Measurements from ENCODE around the gene TMBIM4. TPM values are rescaled to one million over a fixed set of nuclear protein-coding genes. Genes with fewer than 3 reads are reported as not detected.

The TMBIM4 gene
- total RNA-seq, 1 experiment from 2014 or later, result 51.1 TPM

- TF ChIP-seq ZFX (IDR thresholded peaks at IDR 0.05) (no peak), SRF (IDR thresholded peaks at IDR 0.05; ENCODE audit: low read depth) (no peak), RAD21 (IDR thresholded peaks at IDR 0.05; ENCODE audit: low read depth) (peak; percentile 79), ELF1 (IDR thresholded peaks at IDR 0.05; ENCODE audit: borderline replicate concordance, low read depth) (0 out of 2 replicates have a peak, but pooled peaks have one; percentile 20), SIN3A (IDR thresholded peaks at IDR 0.05; ENCODE audit: low read depth) (no peak), MAX (IDR thresholded peaks at IDR 0.05) (0 out of 2 replicates have a peak, but pooled peaks have one; percentile 2), CBX3 (IDR thresholded peaks at IDR 0.05; ENCODE audit: low read depth) (peak; percentile 64; the same call in 1 of the 2 replicates), POLR2AphosphoS5 (IDR thresholded peaks at IDR 0.05; ENCODE audit: low read depth, low read length) (no peak), SP1 (IDR thresholded peaks at IDR 0.05; ENCODE audit: low read depth) (0 out of 2 replicates have a peak, but pooled peaks have one; percentile 6), ZNF274 (IDR thresholded peaks at IDR 0.05; ENCODE audit: low read depth, low read length) (no peak), CEBPB (IDR thresholded peaks at IDR 0.05; ENCODE audit: low read depth) (peak; percentile 17; the same call in 1 of the 2 replicates), ZBTB33 (IDR thresholded peaks at IDR 0.05; ENCODE audit: extremely low read depth, insufficient replicate concordance, low read length) (no peak), YY1 (IDR thresholded peaks at IDR 0.05; ENCODE audit: extremely low read depth, insufficient replicate concordance, low read depth, low read length) (no peak)
- TF ChIP-seq, protein P1, sequence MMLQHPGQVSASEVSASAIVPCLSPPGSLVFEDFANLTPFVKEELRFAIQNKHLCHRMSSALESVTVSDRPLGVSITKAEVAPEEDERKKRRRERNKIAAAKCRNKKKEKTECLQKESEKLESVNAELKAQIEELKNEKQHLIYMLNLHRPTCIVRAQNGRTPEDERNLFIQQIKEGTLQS (IDR thresholded peaks at IDR 0.05), result no peak
- TF ChIP-seq, protein P2, sequence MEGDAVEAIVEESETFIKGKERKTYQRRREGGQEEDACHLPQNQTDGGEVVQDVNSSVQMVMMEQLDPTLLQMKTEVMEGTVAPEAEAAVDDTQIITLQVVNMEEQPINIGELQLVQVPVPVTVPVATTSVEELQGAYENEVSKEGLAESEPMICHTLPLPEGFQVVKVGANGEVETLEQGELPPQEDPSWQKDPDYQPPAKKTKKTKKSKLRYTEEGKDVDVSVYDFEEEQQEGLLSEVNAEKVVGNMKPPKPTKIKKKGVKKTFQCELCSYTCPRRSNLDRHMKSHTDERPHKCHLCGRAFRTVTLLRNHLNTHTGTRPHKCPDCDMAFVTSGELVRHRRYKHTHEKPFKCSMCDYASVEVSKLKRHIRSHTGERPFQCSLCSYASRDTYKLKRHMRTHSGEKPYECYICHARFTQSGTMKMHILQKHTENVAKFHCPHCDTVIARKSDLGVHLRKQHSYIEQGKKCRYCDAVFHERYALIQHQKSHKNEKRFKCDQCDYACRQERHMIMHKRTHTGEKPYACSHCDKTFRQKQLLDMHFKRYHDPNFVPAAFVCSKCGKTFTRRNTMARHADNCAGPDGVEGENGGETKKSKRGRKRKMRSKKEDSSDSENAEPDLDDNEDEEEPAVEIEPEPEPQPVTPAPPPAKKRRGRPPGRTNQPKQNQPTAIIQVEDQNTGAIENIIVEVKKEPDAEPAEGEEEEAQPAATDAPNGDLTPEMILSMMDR (IDR thresholded peaks at IDR 0.05 in 2 of 3, conservative IDR thresholded peaks at IDR 0.05 in 1 of 3; ENCODE audit: borderline replicate concordance in 1 of 3, insufficient read depth in 1 of 3, low read depth in 2 of 3, low read length in 2 of 3), result peak; percentile 66 to 92 (median 81)
- no TSS peak for BruUV-seq (replicated peaks)
- peaks cover 0 to 29% of the 10 kb centered on the region in 2 experiments; a peak in 2 of 4 replicates for H3K36me3 ChIP-seq (ENCODE audit: control insufficient read depth in 1 of 2, insufficient read depth in 2 of 2, low read length in 2 of 2)
- POLR2A ChIA-PET, result interaction anchor here (1.2 kb wide), 1 partner anchor 14 kb away, joined by 12 read pairs; the partner anchor contains the start of gene LLPH
- no peak overlapping the region for H3K4me3 ChIP-seq (replicated peaks in 1 of 2; ENCODE audit: low read depth in 1 of 2, low read length in 2 of 2)
- H3K27me3 ChIP-seq (ENCODE audit: insufficient read depth, low read length), result no peaks in the 10 kb centered on the region
- H3K4me1 ChIP-seq (ENCODE audit: control insufficient read depth in 1 of 2, insufficient read depth in 2 of 2, low read length in 2 of 2), result peaks cover 0 to 8% of the 10 kb centered on the region in 2 experiments; a peak in 2 of 4 replicates
- RAD21 ChIA-PET (ENCODE audit: low non-redundant PET in 1 of 2, low total read pairs in 2 of 2, uncharacterized antibody in 2 of 2, unreplicated experiment in 2 of 2), result interaction anchor here in 1 of 2 experiments (0.6 to 1.0 kb wide), 2 partner anchors 14 to 24 kb away, joined by 3 to 4 read pairs; no protein-coding TSS in a partner anchor
- H3K4me2 ChIP-seq (ENCODE audit: low read length), result peak overlapping the region; percentile 23; the same call in 1 of the 2 replicates
- H3K9ac ChIP-seq (ENCODE audit: low read length), result no peak overlapping the region
- H3K79me2 ChIP-seq (ENCODE audit: insufficient read depth, low read length), result no peaks in the 10 kb centered on the region
- H3K9me2 ChIP-seq (ENCODE audit: insufficient read depth), result no peaks in the 10 kb centered on the region
- no peak overlapping the region for H2AFZ ChIP-seq (ENCODE audit: low read depth, low read length, poor library complexity, severe bottlenecking)
- DNase-seq (ENCODE audit: low read depth, low spot score), result peak; percentile 52
- no peaks in the 10 kb centered on the region for H4K20me1 ChIP-seq (ENCODE audit: insufficient read depth)
- peak; percentile 82 for ATAC-seq
- intact Hi-C loops (cut with micrococcal nuclease), result loop anchor here (1.0 to 5.0 kb wide), 3 partner anchors 87 to 547 kb away; no protein-coding TSS in a partner anchor
- H3K27ac ChIP-seq (ENCODE audit: low read depth, low read length), result no peak overlapping the region
- peaks cover 17 to 19% of the 10 kb centered on the region in 2 experiments; a peak in 2 of 4 replicates for H3K9me3 ChIP-seq (ENCODE audit: control insufficient read depth in 1 of 2, insufficient read depth in 1 of 2, low read depth in 1 of 2, low read length in 2 of 2)
- CTCF ChIA-PET, result interaction anchor here (0.7 to 2.0 kb wide), 25 partner anchors 9 to 389 kb away, joined by 3 to 18 read pairs (median 4); partner anchors contain the start of genes LLPH and TMBIM4
Measured at GRCh38 chr12:66144791-66145754, 24.7 kb downstream of the TMBIM4 start.
